Tibial nerve (tissue), 4 donors: ENCODE data around the gene DNAJC7. TPM values are rescaled to one million over a fixed set of nuclear protein-coding genes. Genes with fewer than 3 reads are reported as not detected.
"Not testable (repeated sequence)": the region's sequence is repeated elsewhere in the genome, so short reads cannot be mapped to it uniquely, and the experiment has no call there.

ENCODE experiments used
- DNase-seq, 2 donors: peaks; one replicate each; pipeline ENCODE4 v3.0.0-alpha.2; 2019; ENCODE audit warnings: low spot score in 2 of 2
- H3K27ac ChIP-seq, 4 donors: fragments of 200-600 bp; sonication (generic) in 3 of 4; one replicate each; pipeline ENCODE4 v1.5.1; 2017 to 2019; ENCODE audit warnings: mild to moderate bottlenecking in 1 of 4
- H3K27me3 ChIP-seq, 2 donors: fragments of 200-600 bp; sonication (generic) in 1 of 2; one replicate each; pipeline versions ENCODE4 v1.5.1 to v1.6.0; 2017 to 2019
- H3K36me3 ChIP-seq, 3 donors: fragments of 200-600 bp; sonication (generic); one replicate each; pipeline ENCODE4 v1.5.1; 2018 to 2019
- H3K4me1 ChIP-seq, 4 donors: fragments of 200-600 bp; sonication (generic) in 3 of 4; one replicate each; pipeline ENCODE4 v1.5.1; 2017 to 2019
- H3K4me3 ChIP-seq, 4 donors: fragments of 200-600 bp; sonication (generic) in 3 of 4; one replicate each; pipeline ENCODE4 v1.5.1; 2017 to 2019; ENCODE audit warnings: mild to moderate bottlenecking in 1 of 4, moderate library complexity in 1 of 4
- H3K9me3 ChIP-seq, 4 donors: fragments of 200-600 bp; sonication (generic) in 3 of 4; one replicate each; pipeline ENCODE4 v1.5.1; 2017 to 2019
- EP300 ChIP-seq, 2 donors: sonication (generic); formaldehyde crosslinking; IDR thresholded peaks; one replicate each; pipeline ENCODE4 v1.6.1; 2017; ENCODE audit warnings: antibody characterized with exemption in 2 of 2, mild to moderate bottlenecking in 1 of 2
- POLR2A ChIP-seq, 2 donors: fragments of 450-650 bp; IDR thresholded peaks; one replicate each; pipeline ENCODE4 v1.6.1; 2017; ENCODE audit warnings: antibody characterized with exemption in 2 of 2, mild to moderate bottlenecking in 2 of 2, moderate library complexity in 2 of 2
- WGBS, 2 donors: methylation state at CpG; one replicate each; pipeline ENCODE4 v1.1.5; 2018; 5-methylcytosine and 5-hydroxymethylcytosine counted together
- total RNA-seq, 4 donors: library from RNA; depleted of rRNA; stranded (reverse); fragments of >200 nt; gene quantifications; one replicate each; pipeline ENCODE4 v1.1.0, GENCODE V29; 2016
- TF ChIP-seq, protein P1 (sequence below), 5 experiments: fragments of 200-600 bp in 3 of 5; fragments of 450-650 bp in 2 of 5; sonication (generic) in 3 of 5; IDR thresholded peaks; one replicate each; pipeline ENCODE4 v1.5.1; 2016 to 2019; ENCODE audit warnings: antibody characterized with exemption in 5 of 5, mild to moderate bottlenecking in 3 of 5, moderate library complexity in 2 of 5

The DNAJC7 gene
- total RNA-seq, 4 donors from 2014 or later, result 56.6 to 90.2 (median 71.8) TPM

DNA sequence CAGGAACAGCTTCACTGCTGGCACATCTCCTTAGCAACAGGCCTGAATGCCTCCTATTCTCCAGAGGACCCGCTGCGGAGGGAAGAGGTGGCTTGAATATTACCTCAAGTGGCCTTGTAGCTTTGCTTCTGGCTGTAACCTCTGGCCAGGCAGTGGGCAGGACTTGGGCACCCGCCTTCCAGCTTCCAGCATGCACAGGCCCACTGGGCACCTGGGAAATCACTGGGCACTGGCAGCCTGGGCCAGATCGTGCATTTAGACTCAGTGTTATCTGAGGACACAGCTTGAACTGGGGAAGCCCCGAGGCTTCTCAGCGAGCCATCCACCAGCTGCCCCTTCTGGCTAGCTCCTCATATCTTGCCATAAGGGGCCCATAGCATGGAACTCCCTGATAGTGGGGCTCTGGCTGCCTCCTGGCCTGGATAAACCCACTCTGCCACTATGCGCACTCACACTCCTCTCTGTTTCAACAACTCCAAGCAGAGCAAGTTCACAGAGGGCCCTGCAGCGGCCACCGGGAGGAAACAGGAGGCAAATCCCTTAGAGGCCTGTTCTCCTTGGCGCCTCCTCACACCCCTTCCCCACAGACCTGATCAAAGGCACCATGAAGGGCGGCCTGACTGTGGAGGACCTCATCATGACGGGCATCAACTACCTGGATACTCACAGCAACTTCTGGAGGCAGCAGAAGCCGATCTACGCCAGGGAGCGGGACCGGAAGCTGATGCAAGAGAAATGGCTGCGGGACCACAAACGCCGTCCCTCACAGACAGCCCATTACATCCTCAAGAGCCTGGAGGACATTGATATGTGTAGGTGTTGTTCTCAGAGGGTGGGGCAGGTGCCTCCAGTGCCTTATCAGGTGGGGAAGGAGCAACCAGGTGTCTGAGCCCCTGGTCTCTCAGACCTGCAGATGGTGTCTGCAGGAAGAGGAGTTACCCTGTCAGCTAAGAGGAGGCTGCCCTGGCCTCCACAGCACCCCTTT is 79.0 kb downstream of the DNAJC7 start:
- no peak for TF ChIP-seq POLR2A (IDR thresholded peaks at IDR 0.05)
- TF ChIP-seq EP300 (IDR thresholded peaks at IDR 0.05), result no peak
- TF ChIP-seq, protein P1, sequence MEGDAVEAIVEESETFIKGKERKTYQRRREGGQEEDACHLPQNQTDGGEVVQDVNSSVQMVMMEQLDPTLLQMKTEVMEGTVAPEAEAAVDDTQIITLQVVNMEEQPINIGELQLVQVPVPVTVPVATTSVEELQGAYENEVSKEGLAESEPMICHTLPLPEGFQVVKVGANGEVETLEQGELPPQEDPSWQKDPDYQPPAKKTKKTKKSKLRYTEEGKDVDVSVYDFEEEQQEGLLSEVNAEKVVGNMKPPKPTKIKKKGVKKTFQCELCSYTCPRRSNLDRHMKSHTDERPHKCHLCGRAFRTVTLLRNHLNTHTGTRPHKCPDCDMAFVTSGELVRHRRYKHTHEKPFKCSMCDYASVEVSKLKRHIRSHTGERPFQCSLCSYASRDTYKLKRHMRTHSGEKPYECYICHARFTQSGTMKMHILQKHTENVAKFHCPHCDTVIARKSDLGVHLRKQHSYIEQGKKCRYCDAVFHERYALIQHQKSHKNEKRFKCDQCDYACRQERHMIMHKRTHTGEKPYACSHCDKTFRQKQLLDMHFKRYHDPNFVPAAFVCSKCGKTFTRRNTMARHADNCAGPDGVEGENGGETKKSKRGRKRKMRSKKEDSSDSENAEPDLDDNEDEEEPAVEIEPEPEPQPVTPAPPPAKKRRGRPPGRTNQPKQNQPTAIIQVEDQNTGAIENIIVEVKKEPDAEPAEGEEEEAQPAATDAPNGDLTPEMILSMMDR (IDR thresholded peaks at IDR 0.05), result no peak
- 89% methylated on average over 18 to 19 of the region's 19 CpGs for WGBS, 2 donors
- Histone ChIP-seq H3K9me3 (no peaks in the 10 kb centered on the region), H3K27me3 (no peaks in the 10 kb centered on the region), H3K27ac (no peak overlapping the region), H3K4me1 (no peaks in the 10 kb centered on the region), H3K4me3 (no peak overlapping the region), H3K36me3 (peaks cover 0 to 58% (median 0%) of the 10 kb centered on the region in 3 donors)
- DNase-seq, result no peak

GRCh38 chr17:41935641-41936040 is 81.6 kb downstream of the DNAJC7 start:
- Histone ChIP-seq H3K9me3 (no peaks in the 10 kb centered on the region), H3K36me3 (peaks cover 0 to 58% (median 0%) of the 10 kb centered on the region in 3 donors), H3K4me1 (peaks cover 0 to 9% (median 3%) of the 10 kb centered on the region in 4 donors), H3K4me3 (no peak overlapping the region), H3K27me3 (no peaks in the 10 kb centered on the region), H3K27ac (no peak overlapping the region)
- no peak for DNase-seq
- no peak for TF ChIP-seq POLR2A (IDR thresholded peaks at IDR 0.05)
- TF ChIP-seq EP300 (IDR thresholded peaks at IDR 0.05), result no peak
- TF ChIP-seq, protein P1 (IDR thresholded peaks at IDR 0.05), result no peak
- 93 to 97% methylated on average over 6 of the region's 6 CpGs for WGBS, 2 donors

DNA sequence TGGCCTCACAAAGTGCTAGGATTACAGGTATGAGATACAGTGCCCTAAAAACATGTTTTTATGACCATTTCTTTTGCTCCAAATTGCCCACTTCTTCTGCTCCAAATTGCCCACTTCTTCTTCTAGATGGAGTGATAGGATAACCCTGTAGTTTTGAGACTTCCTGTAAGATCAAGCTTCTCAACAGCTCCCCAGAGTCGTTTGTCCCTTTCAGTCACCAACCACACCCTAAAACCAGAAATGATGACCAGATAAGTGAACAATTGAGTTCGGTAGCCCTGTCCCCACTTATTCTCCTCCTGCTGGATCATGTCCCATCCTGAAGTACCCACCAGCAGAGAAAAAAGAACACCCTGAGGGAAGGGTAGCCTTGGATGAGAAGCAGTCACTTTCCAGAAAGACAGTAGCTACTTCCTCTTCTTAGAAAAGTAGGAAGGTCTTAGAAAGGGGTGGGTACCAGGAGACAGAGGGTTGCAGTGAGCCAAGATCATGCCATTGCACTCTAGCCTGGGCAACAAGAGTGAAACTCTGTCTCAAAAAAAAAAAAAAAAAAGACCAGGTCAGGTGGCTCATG is 84.3 kb downstream of the DNAJC7 start:
- DNase-seq, result no peak
- no peaks in the 10 kb centered on the region for H3K9me3 ChIP-seq
- H3K36me3 ChIP-seq, result peaks cover 0 to 36% (median 0%) of the 10 kb centered on the region in 3 donors
- 31 to 42% methylated on average over 2 of the region's 2 CpGs for WGBS, 2 donors
- no peak overlapping the region for H3K27ac ChIP-seq
- H3K4me1 ChIP-seq, result peaks cover 0 to 21% (median 7%) of the 10 kb centered on the region in 4 donors
- no peaks in the 10 kb centered on the region for H3K27me3 ChIP-seq
- no peak overlapping the region for H3K4me3 ChIP-seq
- TF ChIP-seq POLR2A (IDR thresholded peaks at IDR 0.05), result no peak

- 84 to 96% methylated on average over 4 of the region's 4 CpGs for WGBS, 2 donors
- not testable (repeated sequence) for H3K27ac ChIP-seq, H3K9me3 ChIP-seq, H3K27me3 ChIP-seq, DNase-seq, H3K4me3 ChIP-seq
- Histone ChIP-seq H3K4me1 (peaks cover 0 to 21% (median 7%) of the 10 kb centered on the region in 4 donors), H3K36me3 (peaks cover 0 to 24% (median 0%) of the 10 kb centered on the region in 3 donors)
Measured at GRCh38 chr17:41931715-41932114, 85.5 kb downstream of the DNAJC7 start.

DNA sequence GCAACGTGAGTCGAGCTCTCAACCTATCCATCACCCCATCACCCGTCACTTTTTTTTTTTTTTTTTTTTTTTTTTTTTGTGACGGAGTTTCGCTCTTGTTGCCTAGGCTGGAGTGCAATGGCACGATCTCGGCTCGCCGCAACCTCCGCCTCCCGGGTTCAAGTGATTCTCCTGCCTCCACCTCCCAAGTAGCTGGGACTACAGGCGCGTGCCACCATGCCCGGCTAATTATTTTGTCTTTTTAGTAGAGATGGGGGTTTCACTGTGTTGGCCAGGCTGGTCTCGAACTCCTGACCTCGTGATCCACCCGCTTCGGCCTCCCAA is 86.4 kb downstream of the DNAJC7 start:
- Histone ChIP-seq H3K4me3 (peak overlapping the region; percentile 46 to 61 (median 55)), H3K4me1 (peaks cover 0 to 21% (median 7%) of the 10 kb centered on the region in 4 donors), H3K36me3 (peaks cover 0 to 14% (median 0%) of the 10 kb centered on the region in 3 donors), H3K27ac (peak overlapping the region; percentile 76 to 87 (median 86))
- WGBS, 2 donors, result 49 to 50% methylated on average over 18 of the region's 18 CpGs
- H3K9me3 ChIP-seq, H3K27me3 ChIP-seq, DNase-seq: not testable (repeated sequence)

DNA sequence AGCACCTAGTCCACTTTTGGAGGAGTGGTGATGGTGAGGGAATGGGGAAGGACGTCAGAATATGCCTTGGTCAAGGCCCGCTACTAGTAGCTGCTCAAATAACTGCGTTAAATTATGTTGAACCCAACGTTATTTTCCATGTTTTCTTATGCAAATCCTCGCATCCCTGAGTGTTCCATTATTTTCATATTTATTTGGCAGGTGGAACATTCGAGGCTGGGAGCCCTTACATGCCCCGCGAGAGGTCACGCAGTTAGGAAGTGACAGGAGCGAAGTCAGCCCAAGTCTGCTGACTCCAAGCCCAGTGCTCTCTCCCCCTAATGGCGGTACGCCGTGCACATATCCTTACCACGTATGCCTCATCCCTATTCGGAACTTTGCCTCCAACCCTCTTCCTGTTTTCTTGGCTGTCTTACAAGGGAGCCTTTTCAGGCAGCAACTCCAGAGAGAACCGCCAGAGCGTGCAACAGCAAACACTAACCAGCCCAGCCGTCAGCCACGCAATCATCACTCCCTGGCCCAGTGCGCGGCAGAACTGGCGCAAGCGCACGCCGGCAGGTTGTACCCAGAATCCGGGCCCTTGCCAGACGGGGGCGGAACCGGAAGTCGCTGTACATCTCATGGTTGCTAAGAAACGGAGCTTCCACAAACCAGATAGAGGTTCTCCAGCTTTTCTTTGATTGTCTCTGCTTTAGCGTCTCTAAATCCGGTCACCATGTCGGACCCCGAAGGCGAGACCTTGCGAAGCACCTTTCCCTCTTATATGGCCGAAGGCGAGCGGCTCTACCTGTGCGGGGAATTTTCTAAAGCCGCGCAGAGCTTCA is 87.0 kb downstream of the DNAJC7 start, which contains the start of gene ODAD4:
Gene ODAD4, plus strand, starts transcription at position 609 of the 824 bp plus-strand sequence. Its CDS starts 107 bp downstream, at position 716.
- peaks cover 0 to 9% (median 0%) of the 10 kb centered on the region in 3 donors for H3K36me3 ChIP-seq
- DNase-seq, result peak; percentile 93 to 94
- H3K27ac ChIP-seq, result peak within 1 kb of the TSS; percentile 76 to 87 (median 86)
- H3K4me3 ChIP-seq, result peak within 1 kb of the TSS; percentile 46 to 61 (median 55)
- H3K27me3 ChIP-seq, result no peaks in the 10 kb centered on the region
- 1 to 2% methylated on average over 43 of the region's 43 CpGs for WGBS, 2 donors
- TF ChIP-seq, protein P1 (IDR thresholded peaks at IDR 0.05), result peak; percentile 31 to 85 (median 53)
- TF ChIP-seq EP300 (IDR thresholded peaks at IDR 0.05), result peak; percentile 84 to 94
- peak; percentile 39 to 75 for TF ChIP-seq POLR2A (IDR thresholded peaks at IDR 0.05)
- peaks cover 0 to 21% (median 7%) of the 10 kb centered on the region in 4 donors for H3K4me1 ChIP-seq
- H3K9me3 ChIP-seq, result no peaks in the 10 kb centered on the region
